T-helper 9 cell (primary cell): ENCODE results near the gene KIFC1.
A peak's percentile ranks its signal among the peaks of the same experiment; 100 is the strongest.
"Not testable (repeated sequence)": the region's sequence is repeated elsewhere in the genome, so short reads cannot be mapped to it uniquely, and the experiment has no call there.

ENCODE experiments used
- DNase-seq: peaks from one replicate; pipeline ENCODE4 v3.0.0-alpha.2; 2020

KIFC1 gene

DNA sequence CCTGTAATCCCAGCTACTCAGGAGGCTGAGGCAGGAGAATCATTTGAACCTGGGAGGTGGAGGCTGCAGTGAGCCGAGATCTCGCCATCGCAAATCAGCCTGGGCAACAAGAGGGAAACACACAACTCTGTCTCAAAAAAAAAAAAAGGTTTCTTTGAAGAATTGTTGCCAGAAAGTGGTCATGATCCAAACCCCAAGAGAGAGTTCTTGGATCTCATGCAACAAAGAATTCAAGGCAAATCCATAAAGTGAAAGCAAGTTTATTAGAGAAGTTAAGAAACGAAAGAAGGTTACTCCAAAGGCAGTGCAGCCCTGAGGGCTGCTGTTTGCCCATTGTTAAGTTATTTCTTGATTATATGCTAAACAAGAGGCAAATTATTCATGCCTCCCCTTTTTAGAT, 14.5 kb upstream of the KIFC1 start:
- no peak for DNase-seq

DNA sequence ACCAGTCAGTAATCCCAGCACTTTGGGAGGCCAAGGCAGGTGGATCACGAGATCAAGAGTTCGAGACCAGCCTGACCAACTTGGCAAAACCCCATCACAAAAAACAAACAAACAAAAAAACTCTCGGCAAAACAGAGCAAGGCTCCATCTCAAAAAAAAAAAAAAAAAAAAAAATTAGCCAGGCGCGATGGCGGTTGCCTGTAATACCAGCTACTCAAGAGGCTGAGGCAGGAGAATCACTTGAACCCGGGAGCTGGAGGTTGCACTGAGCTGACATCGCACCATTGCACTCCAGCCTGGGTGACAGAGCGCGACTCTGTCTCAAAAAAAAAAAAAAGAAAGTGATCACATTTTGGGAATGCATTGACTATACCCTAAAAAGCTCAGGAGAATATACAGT, 12.4 kb upstream of the KIFC1 start:
- DNase-seq: not testable (repeated sequence)

DNA sequence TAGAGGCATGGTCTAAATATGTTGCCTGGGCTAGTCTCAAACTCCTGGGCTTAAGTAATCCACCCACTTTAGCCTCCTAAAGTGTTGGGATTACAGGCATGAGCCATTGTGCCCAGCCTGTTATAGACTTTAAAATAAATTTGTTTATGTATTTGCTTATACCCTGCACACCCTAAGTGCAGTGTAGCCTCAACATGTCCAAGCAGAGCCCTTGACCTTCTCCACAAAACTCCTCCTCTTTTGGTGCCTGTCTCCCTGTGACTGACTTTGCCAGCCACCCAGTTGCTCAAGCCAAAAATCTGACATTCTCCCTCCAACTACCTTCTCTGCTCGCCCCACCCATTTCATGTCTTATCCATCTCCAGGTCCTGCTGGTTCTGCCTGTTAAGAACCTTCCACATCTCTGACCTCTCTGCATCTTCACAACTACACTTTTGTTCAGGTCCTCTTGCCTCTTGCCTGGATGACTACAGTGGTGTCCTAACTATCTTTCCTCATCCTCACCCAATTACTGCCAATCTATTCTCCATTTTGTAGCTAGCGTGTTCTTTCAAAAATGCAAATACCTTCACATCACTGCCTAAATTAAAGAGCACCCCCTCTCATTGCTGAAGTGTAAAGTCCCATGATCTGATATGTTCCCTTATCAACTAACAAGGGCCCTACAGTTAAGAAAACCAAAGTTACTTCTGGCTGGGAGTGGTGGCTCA, 11.2 kb upstream of the KIFC1 start:
- DNase-seq: no peak

DNA sequence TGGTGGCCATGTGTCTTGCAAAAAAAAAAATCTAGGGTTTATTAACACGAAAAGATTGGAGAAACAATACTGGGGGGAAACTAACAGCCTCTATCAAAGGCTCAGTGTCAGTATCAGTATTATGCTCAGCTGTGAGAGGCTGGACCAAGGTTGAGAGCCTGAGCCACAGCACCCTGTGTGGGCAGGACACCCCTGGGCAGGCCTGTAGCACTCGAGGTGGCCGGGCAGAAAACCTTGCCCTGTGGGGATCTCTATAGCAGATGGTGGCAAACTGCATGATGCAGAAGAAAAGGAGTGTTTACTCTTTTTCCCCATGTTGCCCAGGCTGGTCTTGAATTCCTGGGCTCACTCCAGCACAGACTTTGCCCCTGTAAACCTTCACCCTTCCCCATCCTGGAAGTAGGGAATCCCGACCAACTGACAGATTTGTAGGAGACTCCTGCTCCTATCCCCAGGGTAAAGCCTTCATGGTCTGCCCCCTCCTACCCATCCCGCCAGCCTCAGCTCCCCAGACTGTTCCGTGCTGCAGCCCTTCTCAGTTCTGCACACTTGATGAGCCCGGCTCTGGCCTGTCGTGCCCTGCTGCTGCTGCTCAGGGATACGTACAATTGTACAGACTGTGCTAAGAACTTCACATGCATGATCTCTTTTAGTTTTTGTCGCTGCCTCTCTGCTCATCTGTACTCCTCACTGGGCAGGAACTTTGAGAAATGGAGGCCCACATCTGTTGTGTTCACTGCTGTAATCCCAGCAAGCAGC, 8.0 kb upstream of the KIFC1 start:
- no peak for DNase-seq

DNA sequence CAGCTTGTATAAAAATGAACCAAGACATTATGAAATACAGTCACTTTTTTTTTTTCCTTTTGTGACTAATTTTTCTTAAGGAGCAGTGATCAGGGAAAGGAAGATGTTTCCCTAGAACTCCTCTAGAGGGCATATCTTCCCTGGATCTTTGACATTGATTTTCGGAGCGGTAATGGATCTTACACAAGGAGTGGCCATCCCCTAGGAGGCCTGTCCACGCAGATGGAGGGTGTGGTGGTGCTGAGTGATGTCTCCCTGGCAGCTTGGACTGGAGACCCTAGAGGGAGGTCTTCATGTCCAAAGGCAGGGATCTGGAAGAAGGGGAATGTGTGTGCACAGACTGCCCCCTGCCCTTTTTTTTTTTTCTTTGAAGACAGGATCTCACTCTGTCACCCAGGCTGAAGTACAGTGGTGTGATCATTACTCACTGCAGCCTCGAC, 7.0 kb upstream of the KIFC1 start:
- no peak for DNase-seq

DNA sequence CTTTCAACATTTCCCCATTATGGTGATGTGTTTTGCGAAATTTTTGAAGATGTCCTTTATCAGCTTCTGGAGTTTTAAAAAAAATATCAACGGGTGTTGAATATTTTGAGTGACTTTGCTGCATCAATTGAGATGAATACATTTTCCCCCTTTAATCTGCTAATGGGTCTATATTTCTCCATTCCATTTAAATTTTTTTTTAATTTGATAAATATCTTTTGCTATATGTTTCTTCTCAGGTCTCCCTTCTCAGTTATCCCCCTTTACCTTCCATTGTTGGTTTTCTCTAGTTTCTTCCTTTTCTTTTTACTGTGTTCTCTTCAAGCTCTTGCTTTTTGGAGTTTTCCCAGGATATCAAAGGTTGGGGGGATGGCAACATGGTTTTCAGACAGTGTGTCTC, 1.4 kb upstream of the KIFC1 start:
- no peak for DNase-seq

DNA sequence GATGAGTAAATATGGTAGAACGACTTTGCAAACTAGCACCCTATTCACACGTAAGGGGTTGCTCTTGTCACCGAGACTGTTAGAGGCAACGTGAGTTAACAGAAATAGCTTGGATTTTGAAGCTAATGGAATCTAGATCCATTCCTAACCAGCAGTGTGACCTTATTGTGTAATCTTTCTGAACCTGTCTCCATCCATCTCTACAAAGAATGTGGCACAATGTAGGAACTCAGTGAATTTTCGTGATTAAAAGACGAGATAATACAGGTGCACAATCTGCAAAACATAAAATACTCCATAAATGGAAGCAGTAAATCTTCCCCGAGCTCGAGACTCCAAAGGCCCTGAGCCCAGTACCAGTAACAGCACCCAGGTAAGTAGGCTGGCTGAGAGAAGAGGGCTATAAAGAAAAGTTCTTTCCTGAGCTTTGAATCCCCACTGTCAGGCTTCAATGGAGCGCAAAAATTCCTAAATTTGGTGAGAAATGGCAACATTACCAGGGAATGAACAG, 801 bp upstream of the KIFC1 start:
- DNase-seq: no peak

DNA sequence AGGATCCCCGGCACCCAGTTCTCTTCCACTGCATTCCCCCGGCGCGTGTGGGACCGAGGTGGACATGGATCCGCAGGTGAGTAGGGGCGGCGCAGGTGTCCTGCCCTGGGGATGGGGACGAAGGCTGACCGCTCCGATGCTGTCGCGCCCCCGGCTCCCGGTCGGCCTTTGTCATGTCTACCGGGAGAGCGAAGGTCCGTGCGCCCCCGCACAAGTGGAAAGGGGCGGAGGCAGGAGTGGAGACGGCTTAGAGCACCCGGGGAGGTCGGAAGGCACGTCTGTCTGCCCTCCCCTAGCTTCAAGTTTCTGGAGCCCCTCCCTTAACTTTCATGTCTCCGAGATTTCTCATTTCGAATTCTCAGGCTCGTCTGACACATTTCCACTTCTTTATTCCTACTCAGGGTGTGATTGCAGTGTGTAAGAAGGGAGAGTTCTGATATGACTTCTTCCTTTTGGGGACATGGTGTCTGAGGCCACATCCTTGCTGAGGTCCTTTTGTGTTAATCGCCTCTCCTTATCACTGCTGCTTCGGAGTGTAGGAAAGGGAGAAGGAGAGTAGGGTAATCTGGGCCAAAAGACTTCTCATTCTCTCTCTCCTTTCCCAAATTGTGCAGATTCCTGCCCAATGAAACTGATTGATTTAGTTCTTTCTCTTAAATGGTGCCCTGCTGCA, 435 bp downstream of the KIFC1 start:
- no peak for DNase-seq

GRCh38 chr6:33392595-33392948, 949 bp downstream of the KIFC1 start:
- no peak for DNase-seq

DNA sequence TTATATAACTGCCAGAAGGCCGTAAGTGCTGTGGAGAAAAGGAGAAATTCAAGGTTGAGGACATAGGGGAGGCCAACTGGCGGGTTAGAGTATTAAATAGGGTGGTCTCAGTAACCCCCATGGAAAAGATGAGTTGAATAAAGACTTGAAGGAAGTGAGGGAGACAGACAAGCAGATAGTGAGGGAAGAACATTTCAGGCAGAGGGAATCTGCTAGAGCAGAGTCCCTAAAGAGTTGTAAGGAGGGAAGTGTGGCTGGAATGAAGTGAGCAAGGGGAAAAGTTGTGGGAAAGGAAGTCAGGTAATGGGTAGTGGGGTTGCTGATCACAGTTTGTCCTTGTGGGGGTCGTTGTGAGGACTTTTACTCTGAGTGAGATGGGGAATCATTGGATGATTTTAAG, 1.4 kb downstream of the KIFC1 start:
- DNase-seq: no peak

- DNase-seq: no peak
These were observed 5.9 kb downstream of the KIFC1 start for GRCh38 chr6:33397541-33397940.

DNA sequence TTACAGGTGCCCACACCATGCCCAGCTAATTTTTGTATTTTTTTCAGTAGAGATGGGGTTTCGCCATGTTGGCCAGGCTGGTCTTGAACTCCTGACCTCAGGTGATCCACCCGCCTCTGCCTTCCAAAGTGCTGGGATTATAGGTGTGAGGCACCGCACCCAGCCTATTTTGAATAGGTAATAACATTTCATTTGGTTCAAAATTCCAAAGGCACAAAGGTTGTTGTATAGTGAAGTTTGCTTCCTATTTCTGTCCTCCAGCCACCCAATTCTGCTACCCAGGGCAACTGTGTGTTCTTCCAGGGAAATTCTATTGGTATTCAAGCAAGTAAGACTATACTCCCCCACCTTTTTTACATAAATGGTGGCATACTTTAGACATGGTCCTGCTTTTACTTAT, 7.0 kb downstream of the KIFC1 start:
- DNase-seq: not testable (repeated sequence)

DNA sequence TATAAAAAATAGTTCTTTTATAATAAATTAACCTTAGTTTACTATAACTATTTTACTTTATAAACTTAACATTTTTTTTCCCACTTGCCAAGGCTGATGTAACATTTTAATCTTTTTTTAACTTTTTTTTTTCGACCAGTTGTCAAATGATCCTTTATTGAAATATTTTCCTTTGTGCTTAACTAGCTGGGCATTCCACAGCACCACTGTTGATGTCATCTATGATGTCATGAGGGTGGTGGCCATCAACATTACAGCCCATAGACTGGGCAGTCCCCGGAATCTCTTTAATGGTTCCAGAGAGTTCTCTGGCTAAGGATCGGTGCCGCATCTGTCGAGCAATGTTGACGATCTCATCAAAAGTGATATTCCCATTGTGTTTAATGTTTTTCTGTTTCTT, 8.3 kb downstream of the KIFC1 start:
- not testable (repeated sequence) for DNase-seq

- no peak for DNase-seq
These were observed 13.3 kb downstream of the KIFC1 start for GRCh38 chr6:33404884-33405283.

- DNase-seq: no peak
These were observed 13.8 kb downstream of the KIFC1 start for GRCh38 chr6:33405386-33405940.

- no peak for DNase-seq
These were observed 14.5 kb downstream of the KIFC1 start for GRCh38 chr6:33406126-33406525.

GRCh38 chr6:33407132-33407718, 15.6 kb downstream of the KIFC1 start:
- no peak for DNase-seq

DNA sequence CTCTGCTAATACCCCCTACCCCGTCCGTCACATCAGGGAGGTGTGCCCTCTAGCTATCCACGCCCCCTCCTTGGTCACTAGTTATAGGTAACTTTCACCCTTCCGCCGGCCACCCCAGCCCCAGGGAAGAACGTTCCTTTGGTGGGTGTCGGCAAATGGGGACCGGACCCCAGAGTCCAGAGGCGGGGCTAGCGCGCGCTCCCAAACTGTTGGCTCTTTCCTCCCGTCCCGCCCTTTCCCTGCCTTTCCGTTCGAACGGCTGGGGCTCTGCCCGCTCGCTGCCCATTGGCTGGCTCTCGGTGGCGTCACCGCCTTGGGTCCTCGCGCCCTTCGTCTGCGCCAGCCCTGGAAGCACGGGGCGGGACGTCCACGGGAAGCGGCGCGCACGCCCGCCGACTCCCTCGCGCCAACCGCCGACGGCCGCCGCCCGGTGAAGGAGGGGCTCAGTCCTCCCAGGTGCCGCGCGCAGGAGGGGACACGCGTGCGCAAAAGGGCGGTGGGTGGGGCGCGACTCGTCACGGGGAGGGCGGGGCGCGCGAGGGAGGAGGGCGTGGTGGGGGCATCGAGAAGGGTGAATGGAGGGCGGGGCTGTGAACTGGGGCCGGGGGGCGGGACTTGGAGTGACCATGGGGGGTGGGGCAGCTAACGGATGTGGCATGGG, 18.6 kb downstream of the KIFC1 start:
- DNase-seq: peak; percentile 97

DNA sequence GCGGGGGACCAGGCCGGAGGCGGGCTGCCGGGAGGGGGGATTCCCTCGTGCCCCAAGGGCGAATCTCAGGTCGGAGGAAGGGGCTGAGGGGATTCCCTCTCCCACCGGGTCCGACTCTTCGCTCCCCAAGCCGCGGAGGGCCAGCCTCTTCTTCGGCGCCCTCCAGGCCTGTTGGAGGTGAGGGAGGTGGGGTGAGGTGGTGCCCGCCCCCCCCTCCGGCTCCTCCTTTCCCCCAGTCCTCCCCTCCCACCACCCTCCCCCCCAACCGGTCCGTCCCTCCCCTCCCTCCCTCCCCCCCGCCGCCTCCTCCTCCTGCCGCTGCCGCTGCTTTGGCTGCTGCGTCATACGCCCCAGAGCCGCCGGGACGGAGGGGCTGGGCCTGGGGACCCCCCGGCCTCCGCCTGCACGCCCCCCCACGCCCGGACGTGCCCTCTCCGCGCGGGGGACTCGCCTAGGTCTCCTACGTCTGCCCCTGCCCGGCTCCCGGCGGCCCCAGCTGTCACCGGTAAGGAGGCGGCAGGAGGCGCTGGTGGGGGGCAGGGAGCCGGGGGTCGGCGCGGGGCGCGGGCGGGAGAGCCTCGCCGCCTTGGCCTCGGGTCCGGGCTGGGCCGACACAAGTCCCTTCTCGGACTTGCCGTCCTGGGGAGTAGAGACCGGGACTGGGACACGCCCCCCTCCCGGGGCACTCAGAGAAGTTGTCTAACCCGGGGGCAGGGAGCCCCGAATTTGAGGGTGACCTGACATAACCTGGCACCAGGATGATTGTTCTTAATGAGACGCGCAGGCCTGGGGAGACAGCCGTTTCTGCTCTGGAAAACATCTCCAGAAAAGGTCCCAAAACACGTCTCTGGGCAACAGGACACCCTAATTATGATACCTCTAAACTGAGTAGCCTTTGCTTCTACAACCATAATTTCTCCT, 19.3 kb downstream of the KIFC1 start, which contains the start of gene PHF1:
Gene PHF1, plus strand, starts transcription at position 304 of the 921 bp plus-strand sequence. CDS start 1,250 bp downstream, outside the sequence.
- no peak for DNase-seq

GRCh38 chr6:33411632-33412005, 20.0 kb downstream of the KIFC1 start:
- DNase-seq: no peak
